ENCODE measurements around the gene C4BPB. TPM values are rescaled to one million over a fixed set of nuclear protein-coding genes. Genes with fewer than 3 reads are reported as not detected.

C4BPB gene
- total and polyA plus RNA-seq, 2 of the 13 experiments (the other 11 are each of a cell fraction or from before 2014, with no cell fraction given) = 155 to 266 TPM

DNA sequence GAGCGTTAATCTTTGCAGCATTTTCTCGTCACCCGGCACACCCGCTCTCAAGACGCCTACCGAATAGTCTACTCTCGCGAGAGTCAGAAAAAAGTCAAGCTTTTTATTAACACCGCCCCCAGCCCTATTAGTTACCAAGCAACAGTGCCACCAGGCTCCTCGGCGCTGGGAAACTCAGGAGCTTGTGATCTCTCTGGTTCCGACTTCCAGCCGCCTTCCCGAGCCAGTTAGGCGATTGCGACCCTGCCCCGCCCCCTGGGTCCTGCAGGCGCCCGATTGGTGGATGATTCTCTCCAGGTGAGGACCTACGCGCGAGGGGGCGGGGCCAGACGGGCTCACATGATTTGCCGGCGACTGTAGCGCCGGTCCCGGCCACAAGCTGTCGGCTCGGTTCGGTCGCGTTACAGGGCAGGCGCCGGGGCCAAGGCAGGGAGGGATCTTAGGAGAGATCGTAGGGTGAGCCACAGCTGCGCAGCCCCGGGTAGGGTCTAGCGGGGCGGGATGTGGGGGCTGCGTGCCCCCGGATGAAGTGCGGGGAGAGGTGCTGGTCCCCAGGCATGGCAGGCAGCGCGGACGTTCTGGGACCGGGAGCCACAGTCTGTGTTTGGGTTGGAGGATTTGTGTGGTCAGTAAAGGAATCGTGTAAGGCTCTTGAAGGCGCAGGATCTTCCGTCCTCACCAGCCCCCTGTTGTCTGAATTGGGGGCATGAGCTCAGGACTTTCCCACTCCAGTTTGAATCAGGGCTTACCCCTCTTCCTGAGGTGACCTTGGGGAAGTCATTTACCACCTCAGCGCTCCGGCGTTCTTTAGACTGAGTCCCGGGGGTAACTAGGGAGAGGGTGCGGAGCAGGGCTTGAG lies 35.5 kb upstream of the C4BPB start, which contains the start of gene PFKFB2 (continued):
- no peak for TF ChIP-seq ZNF24 (IDR thresholded peaks at IDR 0.05)
- TF ChIP-seq HDAC6 (IDR thresholded peaks at IDR 0.05; ENCODE audit: low read depth, low read length) = no peak
- TF ChIP-seq KLF16 (CRISPR knock-in tag; IDR thresholded peaks at IDR 0.05) = peak in 1 of 2 experiments; percentile 52; a peak in 2 of 4 replicates
- TF ChIP-seq, protein P1, sequence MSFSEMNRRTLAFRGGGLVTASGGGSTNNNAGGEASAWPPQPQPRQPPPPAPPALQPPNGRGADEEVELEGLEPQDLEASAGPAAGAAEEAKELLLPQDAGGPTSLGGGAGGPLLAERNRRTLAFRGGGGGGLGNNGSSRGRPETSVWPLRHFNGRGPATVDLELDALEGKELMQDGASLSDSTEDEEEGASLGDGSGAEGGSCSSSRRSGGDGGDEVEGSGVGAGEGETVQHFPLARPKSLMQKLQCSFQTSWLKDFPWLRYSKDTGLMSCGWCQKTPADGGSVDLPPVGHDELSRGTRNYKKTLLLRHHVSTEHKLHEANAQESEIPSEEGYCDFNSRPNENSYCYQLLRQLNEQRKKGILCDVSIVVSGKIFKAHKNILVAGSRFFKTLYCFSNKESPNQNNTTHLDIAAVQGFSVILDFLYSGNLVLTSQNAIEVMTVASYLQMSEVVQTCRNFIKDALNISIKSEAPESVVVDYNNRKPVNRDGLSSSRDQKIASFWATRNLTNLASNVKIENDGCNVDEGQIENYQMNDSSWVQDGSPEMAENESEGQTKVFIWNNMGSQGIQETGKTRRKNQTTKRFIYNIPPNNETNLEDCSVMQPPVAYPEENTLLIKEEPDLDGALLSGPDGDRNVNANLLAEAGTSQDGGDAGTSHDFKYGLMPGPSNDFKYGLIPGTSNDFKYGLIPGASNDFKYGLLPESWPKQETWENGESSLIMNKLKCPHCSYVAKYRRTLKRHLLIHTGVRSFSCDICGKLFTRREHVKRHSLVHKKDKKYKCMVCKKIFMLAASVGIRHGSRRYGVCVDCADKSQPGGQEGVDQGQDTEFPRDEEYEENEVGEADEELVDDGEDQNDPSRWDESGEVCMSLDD (CRISPR knock-in tag; IDR thresholded peaks at IDR 0.05; ENCODE audit: borderline replicate concordance) = no peak
- TF ChIP-seq, protein P2, sequence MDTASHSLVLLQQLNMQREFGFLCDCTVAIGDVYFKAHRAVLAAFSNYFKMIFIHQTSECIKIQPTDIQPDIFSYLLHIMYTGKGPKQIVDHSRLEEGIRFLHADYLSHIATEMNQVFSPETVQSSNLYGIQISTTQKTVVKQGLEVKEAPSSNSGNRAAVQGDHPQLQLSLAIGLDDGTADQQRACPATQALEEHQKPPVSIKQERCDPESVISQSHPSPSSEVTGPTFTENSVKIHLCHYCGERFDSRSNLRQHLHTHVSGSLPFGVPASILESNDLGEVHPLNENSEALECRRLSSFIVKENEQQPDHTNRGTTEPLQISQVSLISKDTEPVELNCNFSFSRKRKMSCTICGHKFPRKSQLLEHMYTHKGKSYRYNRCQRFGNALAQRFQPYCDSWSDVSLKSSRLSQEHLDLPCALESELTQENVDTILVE (CRISPR knock-in tag; IDR thresholded peaks at IDR 0.05) = 0 out of 2 replicates have a peak, but pooled peaks have one; percentile 48
- TF ChIP-seq, protein P3, sequence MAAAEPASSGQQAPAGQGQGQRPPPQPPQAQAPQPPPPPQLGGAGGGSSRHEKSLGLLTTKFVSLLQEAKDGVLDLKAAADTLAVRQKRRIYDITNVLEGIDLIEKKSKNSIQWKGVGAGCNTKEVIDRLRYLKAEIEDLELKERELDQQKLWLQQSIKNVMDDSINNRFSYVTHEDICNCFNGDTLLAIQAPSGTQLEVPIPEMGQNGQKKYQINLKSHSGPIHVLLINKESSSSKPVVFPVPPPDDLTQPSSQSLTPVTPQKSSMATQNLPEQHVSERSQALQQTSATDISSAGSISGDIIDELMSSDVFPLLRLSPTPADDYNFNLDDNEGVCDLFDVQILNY (CRISPR knock-in tag; conservative IDR thresholded peaks at IDR 0.05) = no peak
- TF ChIP-seq IRF2 (CRISPR knock-in tag; IDR thresholded peaks at IDR 0.05) = no peak; the same call in 1 of the 2 replicates
- no peak for TF ChIP-seq ZNF713 (CRISPR knock-in tag; IDR thresholded peaks at IDR 0.05)
- no peak for TF ChIP-seq GPN1 (CRISPR knock-in tag; IDR thresholded peaks at IDR 0.05; ENCODE audit: borderline replicate concordance)
- no peak for TF ChIP-seq KAT2B (IDR thresholded peaks at IDR 0.05; ENCODE audit: borderline replicate concordance, low read depth, low read length)
- no peak for TF ChIP-seq MAFG (CRISPR knock-in tag; IDR thresholded peaks at IDR 0.05)
- TF ChIP-seq, protein P4, sequence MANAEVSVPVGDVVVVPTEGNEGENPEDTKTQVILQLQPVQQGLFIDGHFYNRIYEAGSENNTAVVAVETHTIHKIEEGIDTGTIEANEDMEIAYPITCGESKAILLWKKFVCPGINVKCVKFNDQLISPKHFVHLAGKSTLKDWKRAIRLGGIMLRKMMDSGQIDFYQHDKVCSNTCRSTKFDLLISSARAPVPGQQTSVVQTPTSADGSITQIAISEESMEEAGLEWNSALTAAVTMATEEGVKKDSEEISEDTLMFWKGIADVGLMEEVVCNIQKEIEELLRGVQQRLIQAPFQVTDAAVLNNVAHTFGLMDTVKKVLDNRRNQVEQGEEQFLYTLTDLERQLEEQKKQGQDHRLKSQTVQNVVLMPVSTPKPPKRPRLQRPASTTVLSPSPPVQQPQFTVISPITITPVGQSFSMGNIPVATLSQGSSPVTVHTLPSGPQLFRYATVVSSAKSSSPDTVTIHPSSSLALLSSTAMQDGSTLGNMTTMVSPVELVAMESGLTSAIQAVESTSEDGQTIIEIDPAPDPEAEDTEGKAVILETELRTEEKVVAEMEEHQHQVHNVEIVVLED (CRISPR knock-in tag; IDR thresholded peaks at IDR 0.05; ENCODE audit: borderline replicate concordance) = peak; percentile 68; the same call in 1 of the 2 replicates
- TF ChIP-seq GFI1 (CRISPR knock-in tag; IDR thresholded peaks at IDR 0.05; ENCODE audit: borderline replicate concordance) = 0 out of 2 replicates have a peak, but pooled peaks have one; percentile 16
- TF ChIP-seq CEBPG (CRISPR knock-in tag; IDR thresholded peaks at IDR 0.05) = no peak
- TF ChIP-seq, protein P5, sequence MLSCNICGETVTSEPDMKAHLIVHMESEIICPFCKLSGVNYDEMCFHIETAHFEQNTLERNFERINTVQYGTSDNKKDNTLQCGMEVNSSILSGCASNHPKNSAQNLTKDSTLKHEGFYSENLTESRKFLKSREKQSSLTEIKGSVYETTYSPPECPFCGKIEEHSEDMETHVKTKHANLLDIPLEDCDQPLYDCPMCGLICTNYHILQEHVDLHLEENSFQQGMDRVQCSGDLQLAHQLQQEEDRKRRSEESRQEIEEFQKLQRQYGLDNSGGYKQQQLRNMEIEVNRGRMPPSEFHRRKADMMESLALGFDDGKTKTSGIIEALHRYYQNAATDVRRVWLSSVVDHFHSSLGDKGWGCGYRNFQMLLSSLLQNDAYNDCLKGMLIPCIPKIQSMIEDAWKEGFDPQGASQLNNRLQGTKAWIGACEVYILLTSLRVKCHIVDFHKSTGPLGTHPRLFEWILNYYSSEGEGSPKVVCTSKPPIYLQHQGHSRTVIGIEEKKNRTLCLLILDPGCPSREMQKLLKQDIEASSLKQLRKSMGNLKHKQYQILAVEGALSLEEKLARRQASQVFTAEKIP (CRISPR knock-in tag; IDR thresholded peaks at IDR 0.05; ENCODE audit: borderline replicate concordance) = no peak
- TF ChIP-seq GZF1 (CRISPR knock-in tag; IDR thresholded peaks at IDR 0.05) = no peak
- TF ChIP-seq NCOA1 (CRISPR knock-in tag; IDR thresholded peaks at IDR 0.05) = 0 out of 2 replicates have a peak, but pooled peaks have one; percentile 29
- no peak for TF ChIP-seq HOXA7 (CRISPR knock-in tag; IDR thresholded peaks at IDR 0.05)
- peak; percentile 69 for TF ChIP-seq RFX3 (CRISPR knock-in tag; IDR thresholded peaks at IDR 0.05)
- no peak for TF ChIP-seq ZNF552 (CRISPR knock-in tag; IDR thresholded peaks at IDR 0.05; ENCODE audit: borderline replicate concordance)
- peak; percentile 34; the same call in 1 of the 2 replicates for TF ChIP-seq ZNF768 (CRISPR knock-in tag; IDR thresholded peaks at IDR 0.05)
- TF ChIP-seq ZNF780A (CRISPR knock-in tag; IDR thresholded peaks at IDR 0.05) = no peak
